K562 (cell line): ENCODE results near the gene GNAL. TPM values are rescaled to one million over a fixed set of nuclear protein-coding genes. Genes with fewer than 3 reads are reported as not detected.
A peak's percentile ranks its signal among the peaks of the same experiment; 100 is the strongest.

Source experiments
- ATAC-seq: fragments of 200-7000 bp; cut with Tn5 transposase; 3 replicates; pipeline ENCODE4 v1.9.1; 2020; ENCODE audit warnings: moderate library complexity
- BruUV-seq: library from RNA; stranded (reverse); fragments of 400-500 nt; replicated peaks from 2 replicates; lab custom pipeline; 2021; lab: Mats Ljungman, UMichigan
- CTCF ChIA-PET: fragments of 300-600 bp; formaldehyde crosslinking; extraction: SDS; loops from one replicate; lab custom pipeline; 2021; ENCODE audit warnings: low intra/inter-chr PET ratio; lab: Yijun Ruan, JAX
- POLR2A ChIA-PET: fragments of 300-600, 350-650 bp; sonication (Branson Sonifier 250); formaldehyde crosslinking; extraction: SDS; loops from one replicate; lab custom pipeline; 2021; ENCODE audit warnings: antibody characterized with exemption, inconsistent platforms; lab: Yijun Ruan, JAX
- DNase-seq, 4 experiments: peaks; one replicate each; pipeline versions ENCODE4 v3.0.0 to v3.0.0-alpha.2; 2011 to 2018; ENCODE audit warnings: low spot score in 3 of 4, mixed read lengths in 3 of 4; ENCODE audit errors: extremely low read depth in 1 of 4
- FAIRE-seq: peaks from 2 replicates; lab custom pipeline; 2011; peaks lifted over from hg19 to GRCh38; lab: Jason Lieb, UNC
- H2AFZ ChIP-seq: 2 replicates; pipeline ENCODE4 v1.6.0; 2011; ENCODE audit warnings: low read depth, low read length, control low read depth, inconsistent platforms
- H3K27ac ChIP-seq: fragments of 200-600 bp; 3 replicates; pipeline ENCODE4 v1.8.0; 2011; ENCODE audit warnings: low read depth, mild to moderate bottlenecking, control low read depth, inconsistent platforms, low read length, moderate library complexity, mixed read lengths; ENCODE audit errors: extremely low read depth
- H3K27me3 ChIP-seq, 2 experiments: fragments of 300-600 bp in 1 of 2; 2 replicates in 1 of 2; 3 replicates in 1 of 2; pipeline versions ENCODE4 v1.6.0 to v1.8.0; 2011; ENCODE audit warnings: inconsistent platforms in 2 of 2, low read length in 2 of 2, mild to moderate bottlenecking in 1 of 2, mixed read lengths in 1 of 2, moderate library complexity in 1 of 2; ENCODE audit not compliant: control insufficient read depth in 2 of 2, insufficient read depth in 2 of 2
- H3K36me3 ChIP-seq: fragments of 300-600 bp; 3 replicates; pipeline ENCODE4 v1.8.0; 2011; ENCODE audit warnings: mild to moderate bottlenecking, low read length, inconsistent platforms; ENCODE audit not compliant: control insufficient read depth, insufficient read depth
- H3K4me1 ChIP-seq, 2 experiments: fragments of 200-600 bp in 1 of 2; replicated peaks in 1 of 2; 2 replicates in 1 of 2; 3 replicates in 1 of 2; pipeline versions ENCODE4 v1.5.1 to v1.8.0; 2011; ENCODE audit warnings: inconsistent platforms in 2 of 2, low read length in 2 of 2, mild to moderate bottlenecking in 1 of 2, mixed read lengths in 1 of 2, moderate library complexity in 1 of 2; ENCODE audit not compliant: control insufficient read depth in 2 of 2, insufficient read depth in 2 of 2
- H3K4me2 ChIP-seq: 2 replicates; pipeline ENCODE4 v1.6.1; 2011; ENCODE audit warnings: low read length, control low read depth, inconsistent platforms, mixed read lengths; ENCODE audit not compliant: insufficient read depth
- H3K4me3 ChIP-seq: fragments of 200-600 bp; sonication (generic), shearing (Covaris generic); 2 replicates; pipeline ENCODE4 v1.5.1; 2016; ENCODE audit warnings: control low read depth, inconsistent platforms
- H3K79me2 ChIP-seq: fragments of 200-600 bp; 3 replicates; pipeline ENCODE4 v1.8.0; 2011; ENCODE audit warnings: low read length, inconsistent platforms; ENCODE audit not compliant: control insufficient read depth, insufficient read depth
- H3K9ac ChIP-seq, 2 experiments: 2 replicates each; pipeline versions ENCODE4 v1.6.0 to v1.6.1; 2011; ENCODE audit warnings: low read depth in 2 of 2, low read length in 2 of 2, control low read depth in 1 of 2, inconsistent platforms in 1 of 2, mild to moderate bottlenecking in 1 of 2, mixed read lengths in 1 of 2; ENCODE audit not compliant: insufficient read depth in 1 of 2
- H3K9me1 ChIP-seq: one replicate; pipeline ENCODE4 v1.6.0; 2011; ENCODE audit warnings: inconsistent platforms, mild to moderate bottlenecking, low read length, moderate library complexity; ENCODE audit not compliant: control insufficient read depth, insufficient read depth
- H3K9me3 ChIP-seq: replicated peaks from 2 replicates; pipeline ENCODE4 v1.5.1; 2011; ENCODE audit warnings: low read depth, low read length, inconsistent platforms; ENCODE audit not compliant: control insufficient read depth, insufficient read depth
- H4K20me1 ChIP-seq: replicated peaks from 2 replicates; pipeline ENCODE4 v1.6.1; 2011; ENCODE audit warnings: low read length, inconsistent platforms, mixed read lengths; ENCODE audit not compliant: control insufficient read depth, insufficient read depth
- ARNT ChIP-seq, 2 experiments: fragments of 450-650 bp; IDR thresholded peaks; 2 replicates each; pipeline ENCODE4 v1.6.1; 2016; ENCODE audit warnings: mild to moderate bottlenecking in 1 of 2
- C11orf30 ChIP-seq: fragments of 450-650 bp; IDR thresholded peaks from 2 replicates; pipeline ENCODE4 v1.6.1; 2016; ENCODE audit warnings: low read depth, mild to moderate bottlenecking
- CHCHD3 ChIP-seq: fragments of 250-450 bp; sonication (Bioruptor Pico); IDR thresholded peaks from 2 replicates; pipeline ENCODE4 v2.1.2; 2022; ENCODE audit warnings: mild to moderate bottlenecking
- CXXC5 ChIP-seq: fragments of 250-450 bp; sonication (Bioruptor Pico); IDR thresholded peaks from 2 replicates; pipeline ENCODE4 v1.8.0; 2022; ENCODE audit warnings: inconsistent platforms, mild to moderate bottlenecking, moderate library complexity
- DDX20 ChIP-seq: fragments of 450-650 bp; IDR thresholded peaks from 2 replicates; pipeline ENCODE4 v1.6.1; 2016; ENCODE audit warnings: missing genetic modification characterization, low read depth, mild to moderate bottlenecking, missing compliant biosample characterization, moderate library complexity
- EGR1 ChIP-seq: fragments of 450-650 bp; conservative IDR thresholded peaks from 2 replicates; pipeline ENCODE4 v1.6.1; 2017; ENCODE audit warnings: mild to moderate bottlenecking
- HNRNPK ChIP-seq: fragments of 200-400 bp; formaldehyde crosslinking; IDR thresholded peaks from one replicate; pipeline ENCODE4 v1.6.1; 2018; ENCODE audit warnings: mild to moderate bottlenecking, low read depth, low read length; ENCODE audit not compliant: poor library complexity, severe bottlenecking
- KDM4B ChIP-seq, 2 experiments: fragments of 450-650 bp in 1 of 2; sonication (generic) in 1 of 2; IDR thresholded peaks; 2 replicates each; pipeline ENCODE4 v1.6.1; 2016 to 2017; ENCODE audit warnings: borderline replicate concordance in 2 of 2, antibody characterized with exemption in 1 of 2, low read depth in 1 of 2, mild to moderate bottlenecking in 1 of 2
- MAFF ChIP-seq: IDR thresholded peaks from 2 replicates; pipeline ENCODE4 v1.6.1; 2012; ENCODE audit warnings: low read length, improper control_type of control experiment
- NR2C1 ChIP-seq, 2 experiments: fragments of 450-650 bp; IDR thresholded peaks; 2 replicates each; pipeline ENCODE4 v1.6.1; 2017; ENCODE audit warnings: mild to moderate bottlenecking in 2 of 2, antibody characterized with exemption in 1 of 2, inconsistent platforms in 1 of 2, missing compliant biosample characterization in 1 of 2, missing genetic modification characterization in 1 of 2
- POLR2B ChIP-seq: fragments of 450-650 bp; IDR thresholded peaks from 2 replicates; pipeline ENCODE4 v1.6.1; 2018; ENCODE audit warnings: low read depth; ENCODE audit not compliant: partially characterized antibody
- PTRF ChIP-seq: fragments of 450-650 bp; IDR thresholded peaks from 2 replicates; pipeline ENCODE4 v1.6.1; 2016; ENCODE audit warnings: mild to moderate bottlenecking, missing genetic modification characterization, missing compliant biosample characterization
- PTTG1 ChIP-seq: fragments of 450-650 bp; IDR thresholded peaks from 2 replicates; pipeline ENCODE4 v1.6.1; 2016; ENCODE audit warnings: low read depth, mild to moderate bottlenecking, missing genetic modification characterization, missing compliant biosample characterization
- RBM39 ChIP-seq: fragments of 200-400 bp; formaldehyde crosslinking; optimal IDR thresholded peaks from 2 replicates; pipeline ENCODE3; 2018; ENCODE audit warnings: low read depth, low read length
- SETDB1 ChIP-seq: IDR thresholded peaks from one replicate; pipeline ENCODE4 v1.6.1; 2012; ENCODE audit warnings: low read length, control low read depth, inconsistent platforms
- TAF7 ChIP-seq: fragments of 450-650 bp; IDR thresholded peaks from 2 replicates; pipeline ENCODE4 v1.6.1; 2016; ENCODE audit warnings: missing genetic modification characterization, missing compliant biosample characterization
- XRCC5 ChIP-seq: fragments of 200-400 bp; formaldehyde crosslinking; IDR thresholded peaks from 2 replicates; pipeline ENCODE4 v1.6.1; 2017; ENCODE audit warnings: low read depth, mild to moderate bottlenecking, low read length
- ZBED1 ChIP-seq: IDR thresholded peaks from 2 replicates; pipeline ENCODE4 v1.6.1; 2014
- ZNF507 ChIP-seq: conservative IDR thresholded peaks from 2 replicates; pipeline ENCODE4 v1.6.1; 2017; ENCODE audit warnings: missing genetic modification characterization, missing compliant biosample characterization
- WGBS: fragments of 100-300 bp; shearing (Covaris generic); methylation state at CpG from one replicate; pipeline ENCODE4 v1.1.6; 2016; ENCODE audit warnings: low coverage, mixed read lengths; ENCODE audit not compliant: insufficient coverage; ENCODE audit errors: missing lambda C conversion rate; 5-methylcytosine and 5-hydroxymethylcytosine counted together
- in situ Hi-C: fragments of 300-500 bp; cut with MboI; formaldehyde crosslinking; loops from 4 replicates; pipeline ENCODE4 v1.15.0; 2018; ENCODE audit warnings: inconsistent platforms, mixed read lengths
- intact Hi-C: fragments of 100-400 bp; cut with micrococcal nuclease; formaldehyde crosslinking; loops from 2 replicates; pipeline ENCODE4 v1.14.2; 2022
- polyA plus RNA-seq, 8 experiments: library from polyadenylated mRNA; depleted of rRNA in 4 of 8; stranded (reverse) in 5 of 8; unstranded in 3 of 8; fragments of >200 nt; fragmentation: Nextera tagmentation in 2 of 8; fragmentation: Illumina TruSeq in 1 of 8; extraction: Ambion mirVana in 2 of 8; extraction: Trizol in 1 of 8; gene quantifications; 2 replicates each; pipeline versions ENCODE4 v1.2.1 to v1.2.3, GENCODE V29; 2011 to 2014; ENCODE audit warnings: inconsistent platforms in 1 of 8, missing spikeins in 1 of 8
- total RNA-seq, 7 experiments: library from RNA; depleted of rRNA in 6 of 7; stranded (reverse); fragments of >200 nt in 6 of 7; fragmentation: Illumina TruSeq in 2 of 7; extraction: Trizol in 2 of 7; gene quantifications; 2 replicates each; pipeline versions ENCODE4 v1.2.1 to v1.2.3, GENCODE V29; 2011 to 2021; ENCODE audit warnings: low replicate concordance in 1 of 7

Gene GNAL
- total and polyA plus RNA-seq, 9 of the 15 experiments (the other 6 are each of a cell fraction or from before 2014, with no cell fraction given), result under 0.01 to 0.10 (median 0.01) TPM; not detected in 5

- WGBS, result 100% methylated on average over 1 of the region's 1 CpG
- ATAC-seq (no peak), DNase-seq (no peak), FAIRE-seq (no peak)
- no peak overlapping the region for H3K27ac ChIP-seq
- TF ChIP-seq CHCHD3 (CRISPR knock-in tag) (no peak), EGR1 (no peak), PTTG1 (tag) (peak; percentile 44; the same call in 1 of the 2 replicates), TAF7 (tag) (no peak), C11orf30 (no peak), RBM39 (no peak), PTRF (tag) (peak; percentile 60; the same call in 1 of the 2 replicates), ZNF507 (tag) (no peak), MAFF (no peak), XRCC5 (no peak), HNRNPK (no peak), ZBED1 (no peak), ARNT (IDR thresholded peaks at IDR 0.05) (no peak), KDM4B (IDR thresholded peaks at IDR 0.05; ENCODE audit: borderline replicate concordance in 2 of 2, low read depth in 1 of 2) (no peak), CXXC5 (CRISPR knock-in tag) (no peak), POLR2B (no peak), NR2C1 (IDR thresholded peaks at IDR 0.05) (no peak), NR2C1 (tag; IDR thresholded peaks at IDR 0.05) (peak; percentile 43; the same call in 1 of the 2 replicates), SETDB1 (no peak), DDX20 (tag) (peak; percentile 57; the same call in 1 of the 2 replicates)
- BruUV-seq, result no TSS peak
- H3K4me1 ChIP-seq, result peaks cover 3 to 12% of the 10 kb centered on the region in 2 experiments; a peak in 3 of 5 replicates
- in situ Hi-C loops (no loop called here), intact Hi-C loops (no loop called here)
- POLR2A ChIA-PET, result no interaction called here
- H3K36me3 ChIP-seq, result peaks cover 13% of the 10 kb centered on the region; the same call in 2 of the 3 replicates
- H3K9ac ChIP-seq, result no peak overlapping the region
- peaks cover 10% of the 10 kb centered on the region; the same call in 1 of the 2 replicates for H4K20me1 ChIP-seq
- no peaks in the 10 kb centered on the region for H3K9me3 ChIP-seq
- H2AFZ ChIP-seq, result no peak overlapping the region
- no peak overlapping the region for H3K4me2 ChIP-seq
- H3K79me2 ChIP-seq, result no peaks in the 10 kb centered on the region
- CTCF ChIA-PET, result no interaction called here
- H3K27me3 ChIP-seq, result no peaks in the 10 kb centered on the region
- peaks cover 5% of the 10 kb centered on the region for H3K9me1 ChIP-seq
- H3K4me3 ChIP-seq, result no peak overlapping the region
Measured at GRCh38 chr18:11897781-11898180, 208.7 kb downstream of the GNAL start.
